GM18499 (cell line): ENCODE measurements around the gene YIPF6.
"Not testable (repeated sequence)": the region's sequence is repeated elsewhere in the genome, so short reads cannot be mapped to it uniquely, and the experiment has no call there.

Experiments
- ATAC-seq: cut with Tn5 transposase; IDR thresholded peaks from one replicate; pipeline ENCODE4 v1.9.1; 2021; ENCODE audit warnings: moderate number of reproducible peaks; ENCODE audit not compliant: insufficient read depth, unreplicated experiment

Gene YIPF6

GRCh38 chrX:68503836-68504636, 5.2 kb downstream of the YIPF6 start:
- ATAC-seq: no peak

GRCh38 chrX:68506649-68507048, 7.8 kb downstream of the YIPF6 start:
- no peak for ATAC-seq

- ATAC-seq: no peak
These were observed 9.9 kb downstream of the YIPF6 start for GRCh38 chrX:68508799-68509198.

GRCh38 chrX:68511255-68511654, 12.4 kb downstream of the YIPF6 start:
- ATAC-seq: no peak

- not testable (repeated sequence) for ATAC-seq
These were observed 25.8 kb downstream of the YIPF6 start for GRCh38 chrX:68524680-68525079.

- ATAC-seq: no peak
These were observed 34.1 kb downstream of the YIPF6 start for GRCh38 chrX:68532831-68533533.

GRCh38 chrX:68533656-68534055, 34.8 kb downstream of the YIPF6 start:
- ATAC-seq: no peak

- ATAC-seq: no peak
These were observed 35.8 kb downstream of the YIPF6 start for GRCh38 chrX:68534691-68535090.

GRCh38 chrX:68536429-68536828, 37.6 kb downstream of the YIPF6 start:
- ATAC-seq: no peak

- ATAC-seq: no peak
These were observed 38.0 kb downstream of the YIPF6 start for GRCh38 chrX:68536884-68537283.

GRCh38 chrX:68550193-68550592, 51.3 kb downstream of the YIPF6 start:
- ATAC-seq: no peak

- no peak for ATAC-seq
These were observed 57.2 kb downstream of the YIPF6 start for GRCh38 chrX:68556036-68556435.

GRCh38 chrX:68557126-68557525, 58.3 kb downstream of the YIPF6 start:
- ATAC-seq: not testable (repeated sequence)

GRCh38 chrX:68559905-68560304, 61.1 kb downstream of the YIPF6 start:
- ATAC-seq: not testable (repeated sequence)

- ATAC-seq: no peak
These were observed 69.3 kb downstream of the YIPF6 start for GRCh38 chrX:68568136-68568535.

- ATAC-seq: no peak
These were observed 71.7 kb downstream of the YIPF6 start for GRCh38 chrX:68570598-68570997.

- ATAC-seq: no peak
These were observed 72.4 kb downstream of the YIPF6 start for GRCh38 chrX:68571292-68571609.

GRCh38 chrX:68571610-68572311, 72.9 kb downstream of the YIPF6 start:
- peak; percentile 84 for ATAC-seq

- ATAC-seq: no peak
These were observed 75.4 kb downstream of the YIPF6 start for GRCh38 chrX:68574240-68574639.

- ATAC-seq: no peak
These were observed 81.0 kb downstream of the YIPF6 start for GRCh38 chrX:68579810-68580209.

- ATAC-seq: no peak
These were observed 85.4 kb downstream of the YIPF6 start for GRCh38 chrX:68584221-68584620.
